ENCODE results near the gene CTDSP1.

CTDSP1 gene

DNA sequence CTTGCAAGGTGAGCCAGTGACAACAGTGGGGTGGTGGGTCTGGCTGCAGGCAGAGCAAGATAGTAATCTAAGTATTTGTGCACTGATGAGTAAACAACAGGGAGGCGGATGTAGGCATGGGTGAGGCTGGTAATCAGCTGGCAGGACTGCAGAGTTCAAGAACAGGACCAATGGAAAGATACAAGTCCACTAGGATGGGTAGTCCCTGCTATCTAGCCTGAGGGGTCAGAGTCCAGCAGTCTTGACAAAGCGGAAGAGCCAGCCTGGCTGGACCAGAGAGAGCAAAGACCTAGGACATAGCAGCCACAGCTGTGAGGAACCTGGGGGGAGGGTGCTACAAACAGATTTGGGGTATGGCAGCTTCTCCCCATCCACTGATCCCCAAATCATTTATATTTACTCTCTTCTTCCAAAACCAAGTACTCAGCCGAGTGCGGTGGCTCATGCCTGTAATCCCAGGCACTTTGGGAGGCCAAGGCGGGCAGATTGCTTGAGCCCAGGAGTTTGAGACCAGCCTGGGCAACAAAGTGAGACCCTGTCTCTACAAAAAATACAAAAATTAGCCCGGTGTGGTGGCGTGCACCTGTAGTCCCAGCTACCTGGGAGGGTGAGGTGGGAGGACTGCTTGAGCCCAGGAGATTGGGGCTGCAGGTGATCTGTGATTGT is 45.2 kb downstream of the CTDSP1 start:
- peaks cover 1% of the 10 kb centered on the region for H3K4me1 Mint-ChIP-seq
- no peak for ATAC-seq
- no peak overlapping the region for H3K27ac Mint-ChIP-seq
- H3K36me3 Mint-ChIP-seq = peaks cover 30% of the 10 kb centered on the region
- H3K4me3 Mint-ChIP-seq = no peak overlapping the region
- H3K27me3 Mint-ChIP-seq = no peaks in the 10 kb centered on the region
- H3K9me3 Mint-ChIP-seq = no peaks in the 10 kb centered on the region

- Mint-ChIP-seq H3K4me1 (no peaks in the 10 kb centered on the region), H3K9me3 (no peaks in the 10 kb centered on the region), H3K27ac (no peak overlapping the region), H3K4me3 (no peak overlapping the region), H3K36me3 (peaks cover 37% of the 10 kb centered on the region), H3K27me3 (no peaks in the 10 kb centered on the region)
- no peak for ATAC-seq
Observed at GRCh38 chr2:218445602-218446001, 45.9 kb downstream of the CTDSP1 start.

- no peak for ATAC-seq
- no peaks in the 10 kb centered on the region for H3K4me1 Mint-ChIP-seq
- peaks cover 37% of the 10 kb centered on the region for H3K36me3 Mint-ChIP-seq
- no peaks in the 10 kb centered on the region for H3K9me3 Mint-ChIP-seq
- no peak overlapping the region for H3K4me3 Mint-ChIP-seq
- H3K27me3 Mint-ChIP-seq = no peaks in the 10 kb centered on the region
- no peak overlapping the region for H3K27ac Mint-ChIP-seq
Observed at GRCh38 chr2:218446547-218446946, 46.9 kb downstream of the CTDSP1 start.

- no peaks in the 10 kb centered on the region for H3K9me3 Mint-ChIP-seq
- no peaks in the 10 kb centered on the region for H3K4me1 Mint-ChIP-seq
- no peaks in the 10 kb centered on the region for H3K27me3 Mint-ChIP-seq
- peaks cover 37% of the 10 kb centered on the region for H3K36me3 Mint-ChIP-seq
- no peak overlapping the region for H3K27ac Mint-ChIP-seq
- ATAC-seq = no peak
- H3K4me3 Mint-ChIP-seq = no peak overlapping the region
Observed at GRCh38 chr2:218447072-218447471, 47.4 kb downstream of the CTDSP1 start.

GRCh38 chr2:218448934-218449333 is 49.3 kb downstream of the CTDSP1 start:
- Mint-ChIP-seq H3K27me3 (no peaks in the 10 kb centered on the region), H3K4me3 (no peak overlapping the region), H3K9me3 (no peaks in the 10 kb centered on the region), H3K36me3 (peaks cover 43% of the 10 kb centered on the region), H3K4me1 (no peaks in the 10 kb centered on the region), H3K27ac (no peak overlapping the region)
- no peak for ATAC-seq

GRCh38 chr2:218452079-218452478 is 52.4 kb downstream of the CTDSP1 start:
- H3K4me1 Mint-ChIP-seq = no peaks in the 10 kb centered on the region
- no peak overlapping the region for H3K27ac Mint-ChIP-seq
- H3K27me3 Mint-ChIP-seq = no peaks in the 10 kb centered on the region
- H3K4me3 Mint-ChIP-seq = no peak overlapping the region
- peaks cover 2% of the 10 kb centered on the region for H3K9me3 Mint-ChIP-seq
- peaks cover 57% of the 10 kb centered on the region for H3K36me3 Mint-ChIP-seq
- no peak for ATAC-seq

All from stimulated activated memory B cell treated with anti-CD40 and anti-IgM and Interleukin-4, amounts not matched to agents 10 μg/mL and 1 μg/mL and 100 μg/mL, for 72 hours (primary cell).